Measurements from ENCODE around the gene KIF11.

Gene KIF11

GRCh38 chr10:92678206-92678605, 85.3 kb downstream of the KIF11 start:
- DNase-seq (ENCODE audit: low read depth in 3 of 3): no peak

DNA sequence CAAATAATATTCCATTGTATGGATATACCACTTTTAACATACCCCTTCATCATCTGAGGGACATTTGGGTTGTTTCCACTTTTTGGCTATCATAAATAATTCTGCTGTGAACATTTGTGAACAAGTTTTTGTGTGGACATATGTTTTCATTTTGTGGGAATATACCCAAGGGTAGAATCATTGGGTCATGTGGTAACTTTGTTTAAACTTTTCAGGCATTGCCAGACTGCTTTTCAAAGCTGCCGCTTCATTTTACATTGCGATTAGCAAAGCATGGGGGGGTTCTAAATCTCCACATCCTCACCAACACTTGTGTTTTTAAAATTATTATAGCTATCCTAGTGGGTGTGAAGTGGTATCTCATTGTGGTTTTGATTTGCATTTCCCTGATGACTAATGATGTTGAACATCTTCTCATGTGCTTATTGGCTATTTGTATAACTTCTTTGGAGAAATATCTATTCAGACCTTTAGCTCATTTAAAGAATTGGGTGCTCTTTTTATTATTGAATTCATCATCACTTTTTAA, 88.4 kb downstream of the KIF11 start:
- no peak for DNase-seq (ENCODE audit: low read depth in 3 of 3)

GRCh38 chr10:92688573-92688926, 95.6 kb downstream of the KIF11 start:
- DNase-seq (ENCODE audit: low read depth in 3 of 3): no peak

DNA sequence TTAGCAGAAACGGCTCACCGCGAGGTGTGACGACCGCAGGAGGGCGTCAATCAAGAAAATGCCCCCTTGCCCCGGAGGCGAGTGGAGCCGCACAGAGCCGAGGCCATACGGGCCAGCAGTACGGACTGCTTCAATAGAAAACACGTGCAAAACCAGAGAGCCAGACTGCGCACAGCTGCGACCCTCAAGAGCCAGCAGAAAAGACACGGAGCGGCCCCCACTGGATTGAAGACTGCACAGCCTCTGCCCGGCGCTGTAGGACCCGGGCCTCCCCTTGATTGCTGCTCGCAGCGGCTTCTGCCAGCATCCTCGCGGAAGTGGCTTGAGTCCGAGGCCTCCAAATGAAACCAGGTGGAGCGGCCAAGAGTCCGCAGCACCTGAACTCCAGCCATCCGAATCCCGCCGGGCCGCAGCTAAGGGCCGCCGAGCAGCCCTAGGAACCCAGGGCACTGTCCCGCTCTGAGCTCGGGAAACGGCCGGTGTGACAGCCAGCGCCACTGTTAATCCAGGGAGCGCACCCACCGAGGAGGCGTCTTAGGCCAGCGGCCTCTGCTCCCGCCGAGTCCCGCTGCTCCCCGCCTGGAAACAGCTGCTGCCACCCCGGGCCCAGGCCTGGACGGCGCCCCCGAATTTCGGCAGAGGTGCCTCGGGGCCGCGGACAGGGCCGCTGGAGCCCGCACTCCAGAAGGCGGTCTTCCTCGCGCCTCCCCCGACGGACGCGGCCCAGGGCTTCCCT, 96.2 kb downstream of the KIF11 start:
- DNase-seq (ENCODE audit: low read depth in 3 of 3): no peak

GRCh38 chr10:92689663-92690210, 96.8 kb downstream of the KIF11 start, which contains the start of gene HHEX:
Gene HHEX, plus strand, starts transcription at chr10:92689955. Its CDS starts 32 bp downstream, at chr10:92689987.
- DNase-seq (ENCODE audit: low read depth in 3 of 3): no peak

DNA sequence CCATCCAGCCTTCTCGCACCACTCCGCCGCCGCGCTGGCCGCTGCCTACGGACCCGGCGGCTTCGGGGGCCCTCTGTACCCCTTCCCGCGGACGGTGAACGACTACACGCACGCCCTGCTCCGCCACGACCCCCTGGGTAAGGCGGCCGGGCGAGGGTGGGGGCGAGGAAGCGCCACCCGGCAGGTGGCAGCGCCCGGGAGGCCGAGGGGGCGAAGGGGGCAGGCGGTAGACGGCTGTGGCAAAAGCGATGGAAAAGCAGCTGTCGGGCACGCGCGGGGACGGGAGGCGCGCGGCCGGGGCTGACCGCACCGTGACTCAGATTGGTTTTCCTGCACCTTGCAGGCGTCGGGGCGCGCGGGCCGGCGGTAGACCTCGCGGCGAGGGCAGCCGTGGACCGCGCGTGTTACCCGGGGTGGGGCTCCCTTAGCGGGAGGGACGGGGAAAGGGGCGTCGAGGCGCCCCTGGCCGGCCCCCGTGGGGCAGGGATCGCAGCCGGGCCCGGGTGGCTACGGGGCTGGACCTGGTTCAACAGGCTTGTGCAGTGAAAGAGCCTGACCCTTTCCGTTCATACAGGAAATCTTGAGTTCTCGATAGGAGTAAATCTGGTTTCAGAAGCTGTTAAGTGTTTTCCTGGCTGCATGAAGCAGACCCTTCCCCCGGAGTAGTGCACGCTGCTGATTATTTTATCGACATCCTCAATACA, 97.4 kb downstream of the KIF11 start:
- DNase-seq (ENCODE audit: low read depth in 3 of 3): peak in 1 of 3 experiments; percentile 57

DNA sequence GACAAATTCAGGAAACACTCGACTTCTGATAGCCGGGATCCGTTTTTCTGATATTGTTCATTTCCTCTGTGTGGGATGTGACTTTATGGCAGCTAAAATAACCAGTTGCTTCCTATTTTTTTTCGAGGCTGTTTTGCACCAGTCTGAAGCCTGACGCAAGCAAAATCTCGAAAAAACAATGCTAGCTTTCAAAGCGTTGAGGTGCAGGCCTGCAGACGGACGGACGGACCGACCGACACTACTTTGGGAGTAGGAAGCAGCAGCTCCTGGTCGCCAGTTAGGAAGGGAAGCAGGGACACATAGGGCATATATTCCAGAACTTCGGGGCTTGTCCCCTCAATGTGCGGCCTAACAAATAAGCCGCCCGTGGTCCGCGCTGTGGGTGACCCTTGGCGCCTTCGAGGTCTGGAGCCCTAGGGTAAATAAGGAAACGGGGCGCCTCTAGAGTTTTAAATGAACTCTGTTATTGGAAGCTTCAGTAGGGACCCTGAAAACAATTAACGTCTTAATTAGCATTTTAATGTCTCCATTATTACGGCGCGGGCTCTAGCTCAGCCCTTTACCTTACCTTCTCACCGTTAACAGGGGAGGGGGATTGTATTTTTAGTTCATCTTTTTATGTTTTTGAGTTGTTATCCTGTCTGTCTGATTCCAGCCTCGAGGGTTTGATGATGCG, 98.1 kb downstream of the KIF11 start:
- DNase-seq (ENCODE audit: low read depth in 3 of 3): no peak

- DNase-seq (ENCODE audit: low read depth in 3 of 3): no peak
Measured at GRCh38 chr10:92691591-92692079, 98.7 kb downstream of the KIF11 start.

- DNase-seq (ENCODE audit: low read depth in 3 of 3): no peak
Measured at GRCh38 chr10:92692080-92692671, 99.2 kb downstream of the KIF11 start.

- no peak for DNase-seq (ENCODE audit: low read depth in 3 of 3)
Measured at GRCh38 chr10:92692697-92693533, 100.0 kb downstream of the KIF11 start.

GRCh38 chr10:92693534-92693893, 100.6 kb downstream of the KIF11 start:
- DNase-seq (ENCODE audit: low read depth in 3 of 3): no peak

GRCh38 chr10:92695679-92696605, 103.0 kb downstream of the KIF11 start:
- DNase-seq (ENCODE audit: low read depth in 3 of 3): no peak

DNA sequence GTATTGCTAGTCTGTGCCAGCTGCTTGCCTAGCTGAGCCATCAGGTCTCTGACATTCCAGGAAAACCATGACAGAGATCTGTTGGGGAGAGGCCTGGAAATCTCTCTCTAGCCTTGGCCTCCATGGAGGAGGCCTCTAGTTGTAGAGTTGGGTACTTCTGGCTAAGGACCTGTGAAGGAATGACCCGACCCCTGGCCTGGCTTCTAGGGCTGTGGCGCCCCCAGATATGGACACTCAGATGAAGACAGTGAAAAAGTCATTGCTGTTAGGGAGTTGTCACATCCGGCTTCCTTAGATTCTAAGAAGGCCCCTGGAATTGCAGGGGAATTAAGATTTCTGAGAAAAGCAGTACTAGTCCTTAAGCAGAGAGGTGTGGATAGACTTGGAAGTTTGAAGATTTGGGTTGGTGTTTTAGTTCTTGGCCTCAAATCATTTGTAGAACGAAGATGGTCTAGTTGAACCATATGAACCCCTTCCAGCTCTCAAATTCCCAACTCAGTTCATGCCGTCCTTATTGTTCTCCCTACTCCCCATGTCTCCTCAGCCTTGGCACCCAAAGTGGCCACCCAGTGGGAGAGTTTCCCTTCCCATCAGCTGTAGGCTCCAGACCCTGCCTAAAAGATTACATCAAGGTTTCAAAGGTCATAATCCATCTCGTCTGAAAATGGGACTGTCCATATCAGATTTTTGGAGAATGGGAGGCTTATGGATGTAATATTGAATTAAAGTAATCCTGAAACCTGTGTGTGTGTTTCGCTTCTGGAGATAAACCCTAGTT, 103.9 kb downstream of the KIF11 start:
- DNase-seq (ENCODE audit: low read depth in 3 of 3): no peak

- DNase-seq (ENCODE audit: low read depth in 3 of 3): no peak
Measured at GRCh38 chr10:92697663-92698511, 105.0 kb downstream of the KIF11 start.

- no peak for DNase-seq (ENCODE audit: low read depth in 3 of 3)
Measured at GRCh38 chr10:92699193-92699517, 106.2 kb downstream of the KIF11 start.

DNA sequence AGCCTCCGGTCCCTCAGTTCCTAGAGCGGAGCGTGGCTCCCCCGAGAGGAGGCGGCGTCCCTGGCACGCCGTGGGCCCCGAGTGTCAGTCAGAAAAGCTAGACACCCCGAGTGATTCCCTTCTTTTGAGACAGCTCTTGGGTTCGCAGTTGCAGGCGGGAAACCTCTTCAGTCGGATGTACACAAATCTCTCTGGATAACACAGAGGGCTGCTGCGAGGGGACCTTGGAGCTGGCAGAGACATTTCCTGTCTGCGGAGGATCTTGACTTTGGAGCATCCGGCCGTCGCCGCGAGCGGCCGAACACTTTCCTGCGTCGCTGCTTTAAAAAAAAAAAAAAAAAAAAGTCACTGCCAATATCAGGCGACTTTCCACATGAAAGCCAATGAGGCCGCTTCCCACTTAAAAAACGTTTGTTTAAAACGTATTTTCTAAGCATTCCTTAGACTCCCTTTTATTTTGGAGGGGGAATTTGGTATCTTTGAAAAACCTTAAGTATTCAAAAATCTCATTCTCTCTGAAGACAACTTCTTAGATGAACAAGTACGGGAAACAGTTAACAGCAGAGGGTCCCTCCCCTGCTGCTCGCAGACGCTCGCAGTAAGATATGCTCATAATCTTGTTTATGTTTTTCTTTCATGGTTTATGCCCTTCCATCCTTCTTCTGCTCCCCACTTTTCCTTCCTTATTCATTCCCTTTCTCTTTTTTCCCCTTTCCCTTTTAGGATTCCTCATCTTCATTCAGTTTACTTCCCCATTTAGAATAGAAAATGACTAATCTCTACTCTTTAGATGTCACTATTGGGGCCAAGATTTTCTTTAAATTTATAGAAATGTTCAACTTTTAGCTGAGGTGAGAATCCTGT, 106.8 kb downstream of the KIF11 start:
- no peak for DNase-seq (ENCODE audit: low read depth in 3 of 3)

GRCh38 chr10:92702301-92702916, 109.5 kb downstream of the KIF11 start:
- DNase-seq (ENCODE audit: low read depth in 3 of 3): no peak
